Measurements from ENCODE around the gene C10orf53. TPM values are rescaled to one million over a fixed set of nuclear protein-coding genes. Genes with fewer than 3 reads are reported as not detected.

C10orf53 gene
- total RNA-seq, 1 experiment from 2014 or later: not detected

DNA sequence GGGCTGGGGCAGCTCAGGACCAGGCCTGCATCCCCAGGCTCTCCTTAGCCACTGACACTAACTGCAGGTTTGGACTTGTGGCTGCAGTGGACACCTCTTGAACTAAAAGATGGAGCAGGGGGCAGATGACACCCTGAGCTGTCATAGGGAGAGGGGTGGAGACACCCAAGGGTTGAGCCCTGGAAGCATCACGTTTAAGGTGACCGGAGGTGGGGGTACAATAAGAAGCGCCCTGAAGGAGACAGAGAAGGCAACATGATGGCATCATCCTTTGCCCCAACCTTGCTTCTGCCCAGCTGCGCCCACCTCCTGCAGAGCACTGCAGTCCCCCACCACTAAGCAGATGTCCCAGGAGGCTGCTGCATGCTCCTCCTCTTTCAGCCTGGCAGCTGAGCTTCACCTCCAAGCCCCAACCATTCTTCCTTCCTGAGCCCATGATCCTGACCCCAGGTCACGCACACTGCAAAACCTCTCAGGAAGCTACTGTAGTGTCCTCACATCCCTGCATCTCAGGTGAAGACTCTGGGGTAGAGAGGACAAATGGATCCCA, 57.2 kb downstream of the C10orf53 start:
- ChIA-PET POLR2A (no interaction called here), CTCF (interaction anchor here (0.6 to 0.9 kb wide), 2 partner anchors 140 to 781 kb away, joined by 3 to 4 read pairs; no protein-coding TSS in a partner anchor)
- H3K4me1 Mint-ChIP-seq (ENCODE audit: insufficient read depth, unreplicated experiment): peaks cover 6% of the 10 kb centered on the region
- H3K27ac Mint-ChIP-seq (ENCODE audit: low read depth, unreplicated experiment): no peak overlapping the region
- no peak overlapping the region for H3K4me3 Mint-ChIP-seq (ENCODE audit: unreplicated experiment)
- H3K27me3 Mint-ChIP-seq (ENCODE audit: insufficient read depth, unreplicated experiment): no peaks in the 10 kb centered on the region
- BruUV-seq (replicated peaks): no TSS peak
- H3K36me3 Mint-ChIP-seq (ENCODE audit: insufficient read depth, unreplicated experiment): peaks cover 5% of the 10 kb centered on the region
- no peak for TF ChIP-seq CTCF (IDR thresholded peaks at IDR 0.05; ENCODE audit: unreplicated experiment)
- no peak for DNase-seq (ENCODE audit: unreplicated experiment)
- peaks cover under 1% of the 10 kb centered on the region for H3K9me3 Mint-ChIP-seq (ENCODE audit: unreplicated experiment)
- intact Hi-C loops (cut with micrococcal nuclease): no loop called here

DNA sequence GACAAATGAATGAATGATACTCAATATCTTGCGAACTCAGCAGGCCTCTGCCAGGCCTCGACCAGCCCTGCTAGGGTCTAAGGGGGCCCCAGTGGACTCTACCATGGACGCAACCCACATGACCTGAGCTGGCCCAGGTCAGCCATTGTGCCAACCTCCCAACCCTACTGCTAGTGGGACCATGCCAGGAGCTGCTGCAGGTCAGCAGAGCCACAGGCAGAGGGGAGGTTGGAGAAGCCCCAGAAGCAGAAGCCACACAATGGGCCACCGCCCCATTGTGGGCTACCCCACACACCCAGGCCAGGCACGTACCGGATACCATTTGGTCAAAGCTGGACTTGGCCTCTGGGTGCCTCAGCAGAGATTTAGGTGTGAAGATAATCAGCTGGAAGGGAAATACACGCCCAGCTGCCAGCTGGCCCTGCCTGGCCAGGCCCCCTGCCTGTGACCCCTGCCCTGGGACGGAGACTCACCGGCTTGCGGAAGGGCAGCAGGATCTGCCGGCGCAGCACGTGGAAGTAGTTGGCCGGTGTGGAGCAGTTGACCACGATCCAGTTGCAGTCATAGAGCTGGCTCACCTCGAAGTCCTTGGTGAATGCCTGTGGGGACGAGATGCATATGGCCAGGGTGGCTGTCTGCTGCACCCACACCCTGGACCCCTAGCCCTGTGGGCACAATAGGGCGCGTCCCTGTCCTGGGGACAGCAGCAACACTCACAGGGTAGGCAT, 58.2 kb downstream of the C10orf53 start:
- BruUV-seq (replicated peaks): no TSS peak
- intact Hi-C loops (cut with micrococcal nuclease): no loop called here
- H3K9me3 Mint-ChIP-seq (ENCODE audit: unreplicated experiment): peaks cover 8% of the 10 kb centered on the region

DNA sequence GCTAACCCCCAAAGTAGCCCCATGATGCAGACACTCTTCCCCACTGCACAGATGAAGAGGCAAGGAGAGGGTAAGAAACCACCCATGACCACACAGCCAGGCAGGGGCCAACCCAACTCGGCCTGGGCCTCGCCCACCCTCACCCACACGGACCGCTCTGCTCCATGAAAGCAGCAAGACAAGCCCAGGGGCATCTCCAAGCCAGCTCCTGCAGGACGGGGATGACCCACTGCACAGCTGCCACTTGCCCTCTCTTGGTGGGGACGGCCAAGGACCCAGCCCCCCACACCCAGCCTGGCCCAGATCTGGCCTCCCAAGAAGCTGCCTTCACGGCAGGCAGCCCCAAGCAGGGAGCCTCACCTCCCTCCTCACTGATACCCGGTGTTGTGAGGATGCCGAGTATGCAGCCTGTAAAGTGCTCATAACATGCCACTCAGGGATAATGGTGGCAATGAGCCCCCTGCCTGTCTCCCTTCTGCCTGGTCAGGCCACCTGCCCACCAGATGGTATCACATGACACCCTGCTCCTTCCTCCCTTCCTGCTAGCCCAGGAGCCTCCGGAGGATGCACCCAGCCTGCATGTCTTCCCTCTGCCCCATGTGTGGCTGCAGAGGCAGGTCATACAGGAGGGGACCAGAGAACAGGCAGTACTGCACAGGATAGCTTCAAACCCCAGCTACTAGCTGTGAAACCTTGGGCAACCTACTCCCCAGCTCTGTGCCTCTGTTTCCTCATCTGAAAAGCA, 59.3 kb downstream of the C10orf53 start:
- Mint-ChIP-seq H3K27ac (ENCODE audit: low read depth, unreplicated experiment) (no peak overlapping the region), H3K4me1 (ENCODE audit: insufficient read depth, unreplicated experiment) (peaks cover 6% of the 10 kb centered on the region), H3K4me3 (ENCODE audit: unreplicated experiment) (no peak overlapping the region), H3K36me3 (ENCODE audit: insufficient read depth, unreplicated experiment) (peaks cover 4% of the 10 kb centered on the region), H3K9me3 (ENCODE audit: unreplicated experiment) (peaks cover 8% of the 10 kb centered on the region), H3K27me3 (ENCODE audit: insufficient read depth, unreplicated experiment) (no peaks in the 10 kb centered on the region)
- intact Hi-C loops (cut with micrococcal nuclease): no loop called here
- TF ChIP-seq CTCF (IDR thresholded peaks at IDR 0.05; ENCODE audit: unreplicated experiment): no peak
- DNase-seq (ENCODE audit: unreplicated experiment): no peak
- BruUV-seq (replicated peaks): no TSS peak
- ChIA-PET POLR2A (no interaction called here), CTCF (no interaction called here)

More for the DNA sequence above, 58.2 kb downstream of the C10orf53 start:
- Mint-ChIP-seq H3K27me3 (ENCODE audit: insufficient read depth, unreplicated experiment) (no peaks in the 10 kb centered on the region), H3K36me3 (ENCODE audit: insufficient read depth, unreplicated experiment) (peaks cover 5% of the 10 kb centered on the region), H3K4me1 (ENCODE audit: insufficient read depth, unreplicated experiment) (peaks cover 6% of the 10 kb centered on the region), H3K27ac (ENCODE audit: low read depth, unreplicated experiment) (no peak overlapping the region), H3K4me3 (ENCODE audit: unreplicated experiment) (no peak overlapping the region)
- no peak for DNase-seq (ENCODE audit: unreplicated experiment)
- no peak for TF ChIP-seq CTCF (IDR thresholded peaks at IDR 0.05; ENCODE audit: unreplicated experiment)
- POLR2A ChIA-PET: no interaction called here
- CTCF ChIA-PET: interaction anchor here (0.9 kb wide), 1 partner anchor 141 kb away, joined by 3 read pairs; no protein-coding TSS in a partner anchor

DNA sequence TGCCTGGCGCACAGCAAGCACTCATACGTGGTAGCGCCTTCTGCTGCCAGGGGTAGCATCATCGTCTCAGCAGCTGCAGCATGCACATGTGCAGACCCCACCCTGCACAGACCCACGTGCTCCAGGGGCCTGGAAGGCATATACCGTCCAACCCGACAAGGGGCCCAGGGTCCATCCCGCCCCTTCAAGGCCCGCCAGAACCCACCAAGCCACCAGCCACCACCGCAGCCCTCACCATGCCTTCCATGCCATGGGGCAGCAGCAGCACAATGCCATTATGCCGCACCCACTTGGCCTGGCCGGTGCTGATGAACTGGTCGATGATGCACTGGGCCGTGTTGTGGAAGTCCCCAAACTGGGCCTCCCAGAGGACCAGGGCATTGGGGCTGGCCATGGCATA, 60.0 kb downstream of the C10orf53 start:
- Mint-ChIP-seq H3K9me3 (ENCODE audit: unreplicated experiment) (peaks cover 8% of the 10 kb centered on the region), H3K36me3 (ENCODE audit: insufficient read depth, unreplicated experiment) (no peaks in the 10 kb centered on the region), H3K4me3 (ENCODE audit: unreplicated experiment) (no peak overlapping the region), H3K27me3 (ENCODE audit: insufficient read depth, unreplicated experiment) (no peaks in the 10 kb centered on the region), H3K4me1 (ENCODE audit: insufficient read depth, unreplicated experiment) (peaks cover 3% of the 10 kb centered on the region), H3K27ac (ENCODE audit: low read depth, unreplicated experiment) (no peak overlapping the region)
- no peak for DNase-seq (ENCODE audit: unreplicated experiment)
- intact Hi-C loops (cut with micrococcal nuclease): no loop called here
- POLR2A ChIA-PET: interaction anchor here (0.9 kb wide), 1 partner anchor 58 kb away, joined by 3 read pairs; no protein-coding TSS in a partner anchor
- CTCF ChIA-PET: no interaction called here
- BruUV-seq (replicated peaks): no TSS peak
- no peak for TF ChIP-seq CTCF (IDR thresholded peaks at IDR 0.05; ENCODE audit: unreplicated experiment)

Measured in MCF 10A (cell line).